Activated CD8-positive, alpha-beta memory T cell treated with anti-CD3 and anti-CD28 coated beads, Interleukin-2, amount 50 U/mL, for 4 hours (primary cell): ENCODE measurements around the gene IMP4.
A peak's percentile ranks its signal among the peaks of the same experiment; 100 is the strongest.

ENCODE experiments used
- DNase-seq: peaks from one replicate; pipeline ENCODE4 v3.0.0-alpha.2; 2020

Gene IMP4

DNA sequence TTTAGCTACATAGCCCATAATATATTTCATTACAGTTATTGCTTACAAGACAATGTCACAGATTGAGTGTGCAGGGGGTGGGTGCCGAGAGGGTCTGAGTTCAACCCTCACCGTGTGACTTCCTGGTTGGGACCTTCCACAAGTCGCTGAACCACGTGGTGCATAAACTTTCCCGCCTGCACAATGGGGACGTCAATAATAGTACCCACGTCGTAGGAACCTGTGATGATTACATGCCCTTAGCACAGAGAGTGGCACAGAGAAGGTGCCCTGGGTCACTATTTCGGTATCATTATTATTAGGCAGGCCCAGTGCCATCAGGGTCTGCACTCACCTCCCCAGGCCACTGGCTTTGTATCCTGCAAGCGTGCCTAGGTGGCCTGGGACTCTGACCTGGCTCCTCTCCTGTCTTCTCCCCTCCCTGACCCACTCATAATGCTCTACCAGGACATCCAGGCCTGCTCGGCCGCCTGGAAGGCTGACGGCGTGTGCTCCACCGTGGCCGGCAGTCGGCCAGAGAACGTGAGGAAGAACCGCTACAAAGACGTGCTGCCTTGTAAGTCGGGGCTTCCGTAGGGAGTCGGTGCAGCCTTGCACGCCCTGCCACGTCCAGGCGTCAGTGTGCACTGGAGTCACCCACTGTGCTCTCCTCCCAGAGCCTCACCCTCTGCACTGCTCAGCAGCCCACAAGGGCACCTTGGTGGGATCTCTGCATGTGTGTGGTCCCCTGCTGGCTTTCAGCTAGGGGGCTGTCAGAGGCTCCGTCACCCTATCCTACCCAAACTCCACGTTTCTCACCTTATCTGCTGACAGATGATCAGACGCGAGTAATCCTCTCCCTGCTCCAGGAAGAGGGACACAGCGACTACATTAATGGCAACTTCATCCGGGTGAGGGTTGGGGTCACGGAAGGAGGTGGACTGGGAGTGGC lies 16.0 kb downstream of the IMP4 start:
- no peak for DNase-seq

- DNase-seq: no peak
These were observed 16.8 kb downstream of the IMP4 start for GRCh38 chr2:130359466-130359865.

DNA sequence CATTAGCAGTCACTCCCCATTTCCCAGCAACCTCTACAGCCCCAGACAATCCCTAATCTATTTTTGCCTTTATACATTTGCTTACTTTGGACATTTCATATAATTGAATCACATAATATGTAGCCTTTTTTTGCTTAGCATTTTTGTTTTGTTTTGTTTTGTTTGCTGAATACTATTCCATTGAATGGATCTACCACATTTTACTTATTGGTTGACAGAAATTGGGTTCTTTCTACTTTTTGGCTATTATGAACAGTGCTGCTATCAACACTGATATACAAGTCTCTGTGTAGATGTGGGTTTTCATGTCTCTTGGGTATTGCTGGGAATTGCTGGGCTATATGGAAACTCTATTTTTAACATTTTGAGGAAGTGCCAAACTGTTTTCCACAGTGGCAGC lies 20.8 kb downstream of the IMP4 start:
- DNase-seq: no peak

DNA sequence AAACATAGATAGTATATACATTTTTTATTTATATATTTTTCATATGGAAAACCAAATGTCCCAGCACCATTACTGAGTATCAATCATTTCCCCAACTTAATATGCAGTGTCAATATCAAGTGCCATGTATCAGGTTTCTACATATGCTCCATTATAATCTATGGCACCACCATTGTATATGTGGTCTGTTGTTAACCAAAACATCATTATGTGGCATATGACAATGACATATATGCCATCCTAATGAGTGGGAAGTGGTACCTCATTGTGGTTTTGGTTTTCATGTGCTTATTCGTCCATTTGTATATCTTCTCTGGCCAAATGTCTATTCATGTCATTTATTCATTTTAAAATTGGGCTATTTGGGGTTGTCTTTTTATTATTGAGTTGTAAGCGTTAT lies 22.4 kb downstream of the IMP4 start:
- no peak for DNase-seq

DNA sequence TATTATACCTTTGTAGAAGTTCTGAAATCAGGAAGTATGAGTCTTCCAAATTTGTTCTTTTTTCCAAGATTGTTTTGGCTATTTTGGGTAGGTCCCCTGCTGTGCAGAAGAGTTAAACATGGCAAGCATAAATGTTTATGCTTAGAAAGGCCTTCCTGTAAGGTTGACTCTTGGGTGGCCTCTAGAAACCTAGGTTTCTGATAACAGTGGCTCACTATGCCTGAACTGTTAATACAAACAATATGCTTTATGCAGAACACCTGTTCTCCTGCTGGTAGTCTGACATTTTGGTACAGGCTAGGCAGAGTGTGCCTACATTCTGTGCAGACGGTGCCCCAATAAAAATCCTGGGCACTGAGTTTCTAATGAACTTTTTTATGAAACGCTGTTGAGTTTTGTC lies 23.3 kb downstream of the IMP4 start:
- DNase-seq: no peak

DNA sequence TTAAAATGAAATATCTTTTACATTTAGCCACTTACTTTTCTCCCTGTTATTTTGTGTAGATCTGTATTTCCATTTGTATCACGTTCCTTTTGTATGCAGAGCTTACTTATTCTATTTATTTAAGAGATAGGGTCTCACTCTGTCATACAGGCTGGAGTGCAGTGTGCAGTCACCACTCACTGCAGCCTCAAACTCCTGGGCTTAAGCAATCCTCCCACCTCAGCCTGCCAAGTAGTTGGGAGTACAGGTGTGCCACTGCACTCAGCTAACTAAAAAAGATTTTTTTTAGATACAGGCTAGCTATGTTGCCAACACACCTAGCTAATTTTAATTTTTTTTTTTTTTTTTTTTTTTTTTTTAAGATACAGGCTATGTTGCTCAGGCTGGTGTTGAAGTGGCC lies 24.0 kb downstream of the IMP4 start:
- no peak for DNase-seq

- DNase-seq: no peak
These were observed 26.1 kb downstream of the IMP4 start for GRCh38 chr2:130368786-130369185.

- no peak for DNase-seq
These were observed 26.7 kb downstream of the IMP4 start for GRCh38 chr2:130369311-130369964.

GRCh38 chr2:130369965-130370341 lies 27.3 kb downstream of the IMP4 start:
- no peak for DNase-seq

GRCh38 chr2:130370490-130370889 lies 27.8 kb downstream of the IMP4 start:
- peak; percentile 32 for DNase-seq

- DNase-seq: no peak
These were observed 29.0 kb downstream of the IMP4 start for GRCh38 chr2:130371723-130372054.

DNA sequence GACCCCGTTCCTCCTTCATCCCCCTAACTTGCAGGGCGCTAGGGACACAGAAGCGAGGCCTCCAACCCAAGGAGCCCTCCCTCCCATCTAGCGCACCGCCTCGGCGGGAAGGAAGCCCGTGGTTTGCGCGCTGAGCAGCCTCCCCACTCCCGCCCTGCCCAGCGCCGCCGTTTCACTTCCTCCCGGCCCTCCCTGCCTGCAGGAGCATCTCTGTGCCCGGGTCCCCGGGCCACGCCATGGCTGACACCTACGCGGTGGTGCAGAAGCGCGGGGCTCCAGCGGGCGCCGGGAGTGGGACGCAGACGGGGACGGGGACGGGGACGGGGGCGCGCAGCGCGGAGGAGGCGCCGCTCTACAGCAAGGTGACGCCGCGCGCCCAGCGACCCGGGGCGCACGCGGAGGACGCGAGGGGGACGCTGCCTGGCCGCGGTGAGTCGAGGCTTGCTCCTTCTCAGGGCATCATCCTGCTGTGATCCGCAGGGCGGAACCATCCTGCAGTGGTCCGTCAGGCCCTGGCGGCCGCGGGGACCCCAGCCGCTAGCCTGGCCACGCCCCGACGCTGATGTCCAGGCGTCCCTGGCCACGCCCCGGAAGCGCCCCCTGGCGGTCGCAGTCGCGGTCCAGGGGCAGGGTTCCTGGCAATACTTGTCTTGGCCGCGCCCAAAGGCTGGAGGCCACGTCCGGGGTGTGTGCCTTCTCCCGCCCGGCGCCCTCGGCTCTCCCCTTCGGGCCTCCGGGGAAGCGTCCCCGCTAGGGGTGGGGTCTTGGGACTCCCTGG lies 29.5 kb downstream of the IMP4 start:
- peak; percentile 67 for DNase-seq

DNA sequence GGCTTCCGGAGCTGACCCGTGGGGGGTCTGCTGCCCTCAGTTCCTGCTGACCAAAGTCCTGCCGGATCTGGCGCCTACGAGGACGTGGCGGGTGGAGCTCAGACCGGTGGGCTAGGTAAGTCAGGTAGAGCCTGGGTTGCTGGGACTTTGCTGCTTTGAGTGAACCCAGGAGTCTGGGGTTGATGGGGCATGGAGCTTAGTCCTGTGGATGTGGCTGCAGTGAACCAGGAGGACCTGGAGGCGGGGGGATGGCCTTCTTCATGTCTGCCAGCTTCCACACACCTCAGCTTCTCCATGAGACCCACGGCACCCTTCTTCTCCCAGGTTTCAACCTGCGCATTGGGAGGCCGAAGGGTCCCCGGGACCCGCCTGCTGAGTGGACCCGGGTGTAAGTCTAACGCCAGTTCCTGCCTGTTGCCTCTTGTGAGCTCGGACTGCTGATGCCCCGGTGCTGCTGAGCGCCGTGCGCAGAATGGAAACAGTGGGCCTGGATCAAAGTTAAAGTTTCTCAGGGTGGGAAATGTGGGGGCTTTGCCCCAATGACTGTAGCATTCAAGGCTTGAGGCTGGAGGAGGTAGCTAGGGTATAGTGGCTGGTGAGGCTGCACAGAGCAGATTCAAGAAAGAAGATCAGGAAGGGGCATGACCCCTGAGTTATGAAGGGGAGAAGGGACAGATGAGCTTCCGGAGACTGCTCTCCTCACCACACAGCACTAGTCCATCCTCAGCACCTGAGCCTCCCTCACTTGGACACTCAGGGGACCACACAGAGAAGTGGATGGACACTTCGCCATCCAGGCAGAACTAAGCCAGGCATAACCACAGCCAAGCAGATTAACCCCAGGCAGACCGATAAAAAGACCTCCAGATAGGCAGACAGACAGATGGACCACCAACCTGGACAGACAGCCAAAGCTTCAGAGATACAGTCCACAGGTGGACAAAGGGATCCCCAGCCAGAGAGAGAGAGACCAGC lies 30.4 kb downstream of the IMP4 start:
- DNase-seq: no peak

- DNase-seq: no peak
These were observed 31.2 kb downstream of the IMP4 start for GRCh38 chr2:130373808-130374365.

- DNase-seq: no peak
These were observed 32.0 kb downstream of the IMP4 start for GRCh38 chr2:130374587-130375290.

DNA sequence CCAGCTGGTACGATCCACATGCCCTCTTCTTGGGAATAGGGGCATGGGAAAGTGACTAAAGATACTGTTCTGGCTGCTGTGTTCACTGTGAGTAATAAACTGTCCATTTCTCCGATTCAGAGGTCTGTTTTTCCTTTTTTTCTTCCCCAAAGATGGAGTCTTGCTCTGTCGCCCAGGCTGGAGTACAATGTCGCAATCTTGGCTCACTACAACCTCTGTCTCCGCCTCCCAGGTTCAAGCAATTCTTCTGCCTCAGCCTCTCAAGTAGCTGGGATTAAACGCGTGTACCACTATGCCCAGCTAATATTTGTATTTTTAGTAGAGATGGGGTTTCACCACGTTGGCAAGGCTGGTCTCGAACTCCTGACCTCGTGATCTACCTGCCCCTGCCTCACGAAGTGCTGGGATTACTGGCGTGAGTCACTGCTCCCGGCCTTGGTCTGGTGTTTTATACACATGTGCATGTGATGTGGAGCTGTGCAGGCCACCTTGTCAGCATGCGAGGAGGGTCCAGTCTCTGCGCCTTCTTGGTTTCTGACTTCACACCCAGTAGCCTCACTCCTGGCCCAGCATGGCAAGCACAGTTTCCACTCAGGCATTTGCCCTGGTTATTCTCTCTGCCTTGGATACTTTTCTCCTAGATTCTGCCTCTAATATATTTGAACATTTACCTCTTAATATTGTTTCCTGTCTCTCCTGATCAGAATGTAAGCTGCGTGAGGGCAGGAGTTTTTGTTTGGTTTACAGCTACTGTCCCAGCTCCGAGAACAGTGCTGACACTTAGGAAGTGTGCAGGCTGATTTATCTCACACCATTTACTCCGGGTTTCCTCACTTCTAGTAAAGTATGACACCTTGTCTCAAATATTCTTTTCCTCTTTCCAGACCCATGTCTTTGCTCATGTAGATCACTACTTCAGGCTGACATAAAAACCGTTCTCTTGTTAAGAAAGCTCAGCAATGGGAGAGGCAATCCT lies 32.9 kb downstream of the IMP4 start:
- no peak for DNase-seq

GRCh38 chr2:130376433-130377293 lies 34.0 kb downstream of the IMP4 start:
- no peak for DNase-seq

DNA sequence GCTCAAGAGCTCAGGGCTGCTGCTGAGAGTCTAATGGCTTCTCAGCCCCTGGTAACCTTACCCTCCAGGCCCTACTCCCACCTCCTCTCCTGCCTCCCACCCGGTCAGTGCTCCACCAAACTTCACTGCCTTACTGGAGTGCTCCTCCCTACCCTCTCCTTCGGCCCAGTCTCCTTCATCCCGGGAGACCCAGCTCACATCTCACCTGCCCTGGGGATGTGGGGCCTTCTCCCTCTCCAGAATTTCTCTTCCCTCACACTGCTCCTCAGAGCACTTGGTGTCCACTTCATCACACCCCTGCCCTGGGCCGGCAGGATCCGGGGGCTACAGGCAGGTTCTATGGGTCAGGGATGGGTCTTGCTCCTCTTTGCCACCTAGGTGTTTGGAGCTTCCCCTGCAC lies 34.8 kb downstream of the IMP4 start:
- DNase-seq: no peak

DNA sequence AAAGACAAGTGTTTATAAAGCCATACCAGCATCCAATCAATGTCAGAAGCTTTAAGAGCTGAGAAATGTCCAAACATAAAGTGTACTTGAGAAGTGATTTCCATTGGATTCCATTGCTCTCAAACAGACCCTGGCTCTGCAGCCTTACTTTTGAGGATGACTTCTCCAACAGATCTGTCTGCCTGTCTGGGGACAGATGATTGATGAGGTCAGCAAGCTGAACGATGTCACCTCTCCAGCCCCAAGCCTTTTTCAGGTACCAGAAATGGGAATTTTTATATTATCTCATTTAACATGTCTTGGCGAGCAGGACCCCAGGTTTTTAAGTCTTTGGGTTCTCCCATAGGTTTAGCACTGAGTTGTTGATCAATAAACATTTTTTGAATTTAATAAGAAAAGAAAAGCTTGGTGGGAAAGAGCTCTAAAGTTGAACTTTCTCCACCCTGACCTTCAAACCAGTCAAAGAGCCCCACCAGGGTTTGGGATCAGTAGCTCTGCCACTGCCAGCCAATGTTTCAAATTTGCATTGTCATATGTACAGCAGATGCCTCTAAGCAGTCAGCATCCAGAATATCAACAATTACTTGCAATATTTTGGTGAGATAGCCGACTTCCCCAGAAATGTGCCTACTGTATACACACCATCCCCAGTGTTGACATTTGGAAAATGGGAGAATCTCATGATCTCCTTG lies 35.7 kb downstream of the IMP4 start:
- no peak for DNase-seq
